Right lobe of liver (tissue), 4 donors: ENCODE measurements around the gene CTSS.

ENCODE experiments used
- CTCF ChIP-seq, 4 donors: fragments of 200-600 bp in 3 of 4; fragments of 450-650 bp in 1 of 4; IDR thresholded peaks; one replicate each; pipeline versions ENCODE4 v1.5.1 to v1.8.0; 2016 to 2022; ENCODE audit warnings: antibody characterized with exemption in 4 of 4, mild to moderate bottlenecking in 2 of 4
- POLR2A ChIP-seq: fragments of 450-650 bp; IDR thresholded peaks from one replicate; pipeline ENCODE4 v1.6.1; 2017; ENCODE audit warnings: antibody characterized with exemption, mild to moderate bottlenecking
- donor health status: DM: no; HTN: no; CAD: no.
- donor health status: DM: no; HTN: no; CAD: no.
- donor health status: DM: no; HTN: yes; CAD: no.

GRCh38 chr1:150748878-150749719 lies 16.5 kb downstream of the CTSS start:
- TF ChIP-seq CTCF (IDR thresholded peaks at IDR 0.05) (no peak), POLR2A (no peak)
